ENCODE measurements around the gene WDR54.

- TF ChIP-seq CTCF (IDR thresholded peaks at IDR 0.05) (no peak), POLR2A (IDR thresholded peaks at IDR 0.05) (no peak)
Observed at GRCh38 chr2:74406035-74406434, 15.5 kb upstream of the WDR54 start.

Data from heart left ventricle (tissue), 13 donors.